Breast epithelium (tissue), 3 donors: ENCODE data around the gene LDLRAD4.

Experiments used
- POLR2A ChIP-seq: fragments of 450-650 bp; IDR thresholded peaks from one replicate; pipeline ENCODE4 v1.6.1; 2016; ENCODE audit warnings: antibody characterized with exemption, mild to moderate bottlenecking, moderate library complexity
- POLR2AphosphoS5 ChIP-seq, 3 donors: sonication (generic); formaldehyde crosslinking; IDR thresholded peaks; one replicate each; pipeline ENCODE4 v1.6.1; 2017; ENCODE audit warnings: antibody characterized with exemption in 3 of 3
- TF ChIP-seq, protein P1 (sequence below), 3 donors: fragments of 450-650 bp; IDR thresholded peaks; one replicate each; pipeline ENCODE4 v1.5.1; 2016 to 2017; ENCODE audit warnings: antibody characterized with exemption in 3 of 3, mild to moderate bottlenecking in 3 of 3, moderate library complexity in 3 of 3

- TF ChIP-seq, protein P1, sequence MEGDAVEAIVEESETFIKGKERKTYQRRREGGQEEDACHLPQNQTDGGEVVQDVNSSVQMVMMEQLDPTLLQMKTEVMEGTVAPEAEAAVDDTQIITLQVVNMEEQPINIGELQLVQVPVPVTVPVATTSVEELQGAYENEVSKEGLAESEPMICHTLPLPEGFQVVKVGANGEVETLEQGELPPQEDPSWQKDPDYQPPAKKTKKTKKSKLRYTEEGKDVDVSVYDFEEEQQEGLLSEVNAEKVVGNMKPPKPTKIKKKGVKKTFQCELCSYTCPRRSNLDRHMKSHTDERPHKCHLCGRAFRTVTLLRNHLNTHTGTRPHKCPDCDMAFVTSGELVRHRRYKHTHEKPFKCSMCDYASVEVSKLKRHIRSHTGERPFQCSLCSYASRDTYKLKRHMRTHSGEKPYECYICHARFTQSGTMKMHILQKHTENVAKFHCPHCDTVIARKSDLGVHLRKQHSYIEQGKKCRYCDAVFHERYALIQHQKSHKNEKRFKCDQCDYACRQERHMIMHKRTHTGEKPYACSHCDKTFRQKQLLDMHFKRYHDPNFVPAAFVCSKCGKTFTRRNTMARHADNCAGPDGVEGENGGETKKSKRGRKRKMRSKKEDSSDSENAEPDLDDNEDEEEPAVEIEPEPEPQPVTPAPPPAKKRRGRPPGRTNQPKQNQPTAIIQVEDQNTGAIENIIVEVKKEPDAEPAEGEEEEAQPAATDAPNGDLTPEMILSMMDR (IDR thresholded peaks at IDR 0.05), result no peak
- no peak for TF ChIP-seq POLR2A
- TF ChIP-seq POLR2AphosphoS5 (IDR thresholded peaks at IDR 0.05), result no peak
These were observed 173.6 kb downstream of the LDLRAD4 start for GRCh38 chr18:13392029-13392750.
